ENCODE measurements around the gene PLOD3. TPM values are rescaled to one million over a fixed set of nuclear protein-coding genes. Genes with fewer than 3 reads are reported as not detected.
"Not testable (repeated sequence)": the region's sequence is repeated elsewhere in the genome, so short reads cannot be mapped to it uniquely, and the experiment has no call there.

Gene PLOD3
- total and polyA plus RNA-seq, 2 of the 8 experiments (the other 6 are each of a cell fraction or from before 2014, with no cell fraction given): 28.4 to 47.2 TPM

- H3K79me1 ChIP-seq (ENCODE audit: low read depth, low read length); H3K4me3 ChIP-seq (ENCODE audit: extremely low read depth in 1 of 4, insufficient read depth in 2 of 4, low read depth in 3 of 4, low read length in 4 of 4); H2BK20ac ChIP-seq (ENCODE audit: low read length); H3K23me2 ChIP-seq (ENCODE audit: low read depth, low read length); H3K4ac ChIP-seq (replicated peaks; ENCODE audit: insufficient read length, low read depth, low read length); H3K14ac ChIP-seq (ENCODE audit: insufficient read length); H3K9ac ChIP-seq (replicated peaks in 1 of 4; ENCODE audit: extremely low read depth in 1 of 4, low read depth in 3 of 4, low read length in 3 of 4); H2BK120ac ChIP-seq (replicated peaks; ENCODE audit: low read depth, low read length); H3K18ac ChIP-seq (ENCODE audit: extremely low read depth, low read length); H4K5ac ChIP-seq (ENCODE audit: insufficient read length, low read depth, low read length); DNase-seq (ENCODE audit: low read depth in 1 of 2, low spot score in 2 of 2); H3K27me3 ChIP-seq (replicated peaks in 1 of 4; ENCODE audit: control insufficient read depth in 3 of 4, extremely low read depth in 1 of 4, insufficient read depth in 3 of 4, low read length in 3 of 4); H3K36me3 ChIP-seq (ENCODE audit: control insufficient read depth in 2 of 4, insufficient read depth in 4 of 4, low read length in 3 of 4); H2AK5ac ChIP-seq (ENCODE audit: low read depth, low read length); H3K4me2 ChIP-seq (ENCODE audit: insufficient read depth in 1 of 2, low read depth in 2 of 2, low read length in 2 of 2); H4K91ac ChIP-seq (replicated peaks; ENCODE audit: insufficient read length, low read length); H2BK12ac ChIP-seq (ENCODE audit: low read depth, low read length); H3K56ac ChIP-seq (replicated peaks; ENCODE audit: insufficient read length, low read depth, low read length); H2BK5ac ChIP-seq (ENCODE audit: low read depth, low read length); H4K20me1 ChIP-seq (replicated peaks in 1 of 2; ENCODE audit: control insufficient read depth in 1 of 2, insufficient read depth in 2 of 2, low read length in 2 of 2); H4K8ac ChIP-seq (ENCODE audit: extremely low read depth, insufficient read depth, low read length); H2AFZ ChIP-seq (ENCODE audit: low read length); FAIRE-seq; H3K4me1 ChIP-seq (replicated peaks in 1 of 4; ENCODE audit: control insufficient read depth in 3 of 4, insufficient read depth in 4 of 4, low read length in 3 of 4); H3K9me3 ChIP-seq (ENCODE audit: insufficient read depth in 2 of 2, low read depth in 1 of 2, low read length in 1 of 2); H3K79me2 ChIP-seq (ENCODE audit: control insufficient read depth in 1 of 2, insufficient read depth in 2 of 2, low read length in 2 of 2); H3K23ac ChIP-seq (ENCODE audit: insufficient read length); H2BK15ac ChIP-seq (ENCODE audit: low read length); H3K27ac ChIP-seq (ENCODE audit: low read depth, low read length): not testable (repeated sequence)
- peak; percentile 44; the same call in 1 of the 2 replicates for TF ChIP-seq MAX (IDR thresholded peaks at IDR 0.05)
- WGBS, 2 experiments (ENCODE audit: extremely low coverage in 1 of 2, insufficient coverage in 1 of 2, insufficient read length in 1 of 2, insufficient replicate concordance in 2 of 2, low coverage in 1 of 2, low lambda C conversion rate in 2 of 2, missing lambda C conversion rate in 1 of 2): 84% methylated on average over 6 of the region's 6 CpGs; no CpG with 5 or more reads in 1 of the 2 experiments
- CTCF ChIA-PET (ENCODE audit: partially characterized antibody): interaction anchor here (0.8 to 2.9 kb wide), 2 partner anchors 18 to 94 kb away, joined by 3 to 12 read pairs; no protein-coding TSS in a partner anchor
- POLR2A ChIA-PET (ENCODE audit: partially characterized antibody): interaction anchor here (1.1 to 3.1 kb wide), 2 partner anchors 11 to 13 kb away, joined by 5 to 16 read pairs; no protein-coding TSS in a partner anchor
These were observed 46.8 kb upstream of the PLOD3 start for GRCh38 chr7:101264102-101264706.
